ENCODE measurements around the gene CYGB. TPM values are rescaled to one million over a fixed set of nuclear protein-coding genes. Genes with fewer than 3 reads are reported as not detected.

The CYGB gene
- total and polyA plus RNA-seq, 2 of the 13 experiments (the other 11 are each of a cell fraction or from before 2014, with no cell fraction given) = 18.9 to 27.1 TPM

GRCh38 chr17:76548378-76549214 lies 11.1 kb upstream of the CYGB start (continued):
- TF ChIP-seq ATF4 (CRISPR knock-in tag; IDR thresholded peaks at IDR 0.05) (no peak), GFI1 (CRISPR knock-in tag; IDR thresholded peaks at IDR 0.05; ENCODE audit: borderline replicate concordance) (peak; percentile 43; the same call in 1 of the 2 replicates), SIN3A (IDR thresholded peaks at IDR 0.05; ENCODE audit: borderline replicate concordance, low read depth, low read length) (peak; percentile 19; the same call in 1 of the 2 replicates), ZNF121 (CRISPR knock-in tag; IDR thresholded peaks at IDR 0.05) (no peak), ZNF292 (CRISPR knock-in tag; IDR thresholded peaks at IDR 0.05; ENCODE audit: borderline replicate concordance, low read depth) (no peak), NBN (conservative IDR thresholded peaks at IDR 0.05) (no peak), PITX1 (CRISPR knock-in tag; IDR thresholded peaks at IDR 0.05) (peak; percentile 76), RBM22 (optimal IDR thresholded peaks at IDR 0.05; ENCODE audit: low read length) (no peak), MXI1 (IDR thresholded peaks at IDR 0.05; ENCODE audit: borderline replicate concordance, low read depth, low read length) (no peak), ZBTB38 (CRISPR knock-in tag; IDR thresholded peaks at IDR 0.05) (peak; percentile 52; the same call in 1 of the 2 replicates), ARNTL (CRISPR knock-in tag; IDR thresholded peaks at IDR 0.05) (peak; percentile 65; the same call in 1 of the 2 replicates), ZNF501 (CRISPR knock-in tag; IDR thresholded peaks at IDR 0.05) (peak; percentile 47; the same call in 1 of the 2 replicates), POLR2AphosphoS5 (IDR thresholded peaks at IDR 0.05; ENCODE audit: low read depth, low read length) (no peak), TBX3 (IDR thresholded peaks at IDR 0.05; ENCODE audit: borderline replicate concordance) (peak; percentile 39; the same call in 1 of the 2 replicates), ZBTB20 (CRISPR knock-in tag; IDR thresholded peaks at IDR 0.05; ENCODE audit: borderline replicate concordance, low read depth) (peak; percentile 53; the same call in 1 of the 2 replicates), ZNF510 (CRISPR knock-in tag; IDR thresholded peaks at IDR 0.05; ENCODE audit: low read depth) (0 out of 2 replicates have a peak, but pooled peaks have one; percentile 56), EEA1 (CRISPR knock-in tag; IDR thresholded peaks at IDR 0.05; ENCODE audit: borderline replicate concordance) (no peak), TSC22D2 (CRISPR knock-in tag; IDR thresholded peaks at IDR 0.05; ENCODE audit: borderline replicate concordance) (no peak), NR2F6 (IDR thresholded peaks at IDR 0.05) (peak; percentile 65), NR2F6 (CRISPR knock-in tag; IDR thresholded peaks at IDR 0.05) (peak; percentile 64), SAFB2 (CRISPR knock-in tag; IDR thresholded peaks at IDR 0.05; ENCODE audit: borderline replicate concordance, low read depth) (no peak)
- TF ChIP-seq, protein P1, sequence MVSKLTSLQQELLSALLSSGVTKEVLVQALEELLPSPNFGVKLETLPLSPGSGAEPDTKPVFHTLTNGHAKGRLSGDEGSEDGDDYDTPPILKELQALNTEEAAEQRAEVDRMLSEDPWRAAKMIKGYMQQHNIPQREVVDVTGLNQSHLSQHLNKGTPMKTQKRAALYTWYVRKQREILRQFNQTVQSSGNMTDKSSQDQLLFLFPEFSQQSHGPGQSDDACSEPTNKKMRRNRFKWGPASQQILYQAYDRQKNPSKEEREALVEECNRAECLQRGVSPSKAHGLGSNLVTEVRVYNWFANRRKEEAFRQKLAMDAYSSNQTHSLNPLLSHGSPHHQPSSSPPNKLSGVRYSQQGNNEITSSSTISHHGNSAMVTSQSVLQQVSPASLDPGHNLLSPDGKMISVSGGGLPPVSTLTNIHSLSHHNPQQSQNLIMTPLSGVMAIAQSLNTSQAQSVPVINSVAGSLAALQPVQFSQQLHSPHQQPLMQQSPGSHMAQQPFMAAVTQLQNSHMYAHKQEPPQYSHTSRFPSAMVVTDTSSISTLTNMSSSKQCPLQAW (CRISPR knock-in tag; IDR thresholded peaks at IDR 0.05) = peak; percentile 32; the same call in 1 of the 2 replicates
- TF ChIP-seq, protein P2, sequence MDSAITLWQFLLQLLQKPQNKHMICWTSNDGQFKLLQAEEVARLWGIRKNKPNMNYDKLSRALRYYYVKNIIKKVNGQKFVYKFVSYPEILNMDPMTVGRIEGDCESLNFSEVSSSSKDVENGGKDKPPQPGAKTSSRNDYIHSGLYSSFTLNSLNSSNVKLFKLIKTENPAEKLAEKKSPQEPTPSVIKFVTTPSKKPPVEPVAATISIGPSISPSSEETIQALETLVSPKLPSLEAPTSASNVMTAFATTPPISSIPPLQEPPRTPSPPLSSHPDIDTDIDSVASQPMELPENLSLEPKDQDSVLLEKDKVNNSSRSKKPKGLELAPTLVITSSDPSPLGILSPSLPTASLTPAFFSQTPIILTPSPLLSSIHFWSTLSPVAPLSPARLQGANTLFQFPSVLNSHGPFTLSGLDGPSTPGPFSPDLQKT (CRISPR knock-in tag; IDR thresholded peaks at IDR 0.05; ENCODE audit: borderline replicate concordance) = no peak
- TF ChIP-seq, protein P3, sequence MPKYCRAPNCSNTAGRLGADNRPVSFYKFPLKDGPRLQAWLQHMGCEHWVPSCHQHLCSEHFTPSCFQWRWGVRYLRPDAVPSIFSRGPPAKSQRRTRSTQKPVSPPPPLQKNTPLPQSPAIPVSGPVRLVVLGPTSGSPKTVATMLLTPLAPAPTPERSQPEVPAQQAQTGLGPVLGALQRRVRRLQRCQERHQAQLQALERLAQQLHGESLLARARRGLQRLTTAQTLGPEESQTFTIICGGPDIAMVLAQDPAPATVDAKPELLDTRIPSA (CRISPR knock-in tag; IDR thresholded peaks at IDR 0.05; ENCODE audit: borderline replicate concordance) = no peak
- TF ChIP-seq, protein P4, sequence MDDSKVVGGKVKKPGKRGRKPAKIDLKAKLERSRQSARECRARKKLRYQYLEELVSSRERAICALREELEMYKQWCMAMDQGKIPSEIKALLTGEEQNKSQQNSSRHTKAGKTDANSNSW (CRISPR knock-in tag; IDR thresholded peaks at IDR 0.05; ENCODE audit: borderline replicate concordance) = no peak
